CD4-positive, alpha-beta T cell (primary cell): ENCODE data around the gene STMN3. TPM values are rescaled to one million over a fixed set of nuclear protein-coding genes. Genes with fewer than 3 reads are reported as not detected.

ENCODE experiments used
- ATAC-seq: fragments of 200-7000 bp; cut with Tn5 transposase; one replicate; pipeline ENCODE4 v1.10.0; 2022; ENCODE audit warnings: mild to moderate bottlenecking; ENCODE audit not compliant: poor library complexity
- CTCF ChIA-PET: fragments of 350-600 bp; sonication (Branson Sonifier 250); formaldehyde crosslinking; loops from one replicate; lab custom pipeline; 2021; ENCODE audit warnings: antibody characterized with exemption, inconsistent platforms; lab: Charles Lee
- POLR2A ChIA-PET: fragments of 350-600 bp; sonication (Branson Sonifier 250); formaldehyde crosslinking; loops from one replicate; lab custom pipeline; 2021; ENCODE audit warnings: antibody characterized with exemption, inconsistent platforms; lab: Charles Lee
- DNase-seq, 14 experiments: peaks; one replicate each; pipeline ENCODE4 v3.0.0-alpha.2; 2013 to 2020; ENCODE audit warnings: mixed read lengths in 2 of 14
- H3K27ac ChIP-seq, 2 donors: one replicate each; pipeline versions ENCODE4 v1.5.1 to v1.7.0; 2013; ENCODE audit warnings: low read length in 2 of 2, low read depth in 1 of 2, mild to moderate bottlenecking in 1 of 2
- H3K27me3 ChIP-seq, 2 experiments: 1 replicate in 1 of 2; 2 replicates in 1 of 2; pipeline versions ENCODE4 v1.6.1 to v1.7.0; 2013; ENCODE audit warnings: low read length in 2 of 2, control low read depth in 1 of 2, mild to moderate bottlenecking in 1 of 2, moderate library complexity in 1 of 2; ENCODE audit not compliant: insufficient read depth in 2 of 2, control insufficient read depth in 1 of 2
- H3K36me3 ChIP-seq: one replicate; pipeline ENCODE4 v1.6.1; 2013; ENCODE audit warnings: low read length, control low read depth; ENCODE audit not compliant: insufficient read depth
- H3K4me1 ChIP-seq: one replicate; pipeline ENCODE4 v1.6.1; 2013; ENCODE audit warnings: low read length, control low read depth; ENCODE audit not compliant: insufficient read depth
- H3K4me3 ChIP-seq: one replicate; pipeline ENCODE4 v1.5.1; 2013; ENCODE audit warnings: mild to moderate bottlenecking, low read length, moderate library complexity
- H3K9me3 ChIP-seq, 2 experiments: 1 replicate in 1 of 2; 2 replicates in 1 of 2; pipeline versions ENCODE4 v1.6.1 to v1.7.0; 2013; ENCODE audit warnings: low read length in 2 of 2, mild to moderate bottlenecking in 2 of 2, control low read depth in 1 of 2, moderate library complexity in 1 of 2; ENCODE audit not compliant: control insufficient read depth in 1 of 2, insufficient read depth in 1 of 2
- H3K27ac Mint-ChIP-seq: one replicate; pipeline ENCODE4 v1.8.0; 2020; ENCODE audit warnings: mixed read lengths
- H3K27me3 Mint-ChIP-seq: one replicate; pipeline ENCODE4 v1.8.0; 2021; ENCODE audit warnings: mixed read lengths
- H3K36me3 Mint-ChIP-seq: one replicate; pipeline ENCODE4 v1.8.0; 2021; ENCODE audit warnings: low read depth, mixed read lengths
- H3K4me1 Mint-ChIP-seq: one replicate; pipeline ENCODE4 v1.8.0; 2021; ENCODE audit warnings: low read depth, mixed read lengths
- H3K4me3 Mint-ChIP-seq: one replicate; pipeline ENCODE4 v1.8.0; 2020; ENCODE audit warnings: mild to moderate bottlenecking, mixed read lengths
- H3K9me3 Mint-ChIP-seq: one replicate; pipeline ENCODE4 v1.8.0; 2020; ENCODE audit warnings: mixed read lengths
- CTCF ChIP-seq: fragments of 200-600 bp; IDR thresholded peaks from one replicate; pipeline ENCODE4 v1.8.0; 2022; ENCODE audit warnings: antibody characterized with exemption, mild to moderate bottlenecking
- intact Hi-C, 2 experiments: fragments of 100-400 bp; cut with DNase I in 1 of 2; cut with micrococcal nuclease in 1 of 2; formaldehyde crosslinking; loops; one replicate each; pipeline versions ENCODE4 v1.15.1 to v1.9.0; 2023 to 2025; cut with DNase I, micrococcal nuclease
- total RNA-seq, 174 experiments: library from RNA in 2 of 174; stranded (reverse) in 2 of 174; gene quantifications; one replicate each; pipeline ENCODE4 v1.2.3 and lab custom pipeline; 2021 to 2026

Gene STMN3
- total RNA-seq, 2 experiments from 2014 or later = 122 to 127 TPM

GRCh38 chr20:63681609-63682142 lies 28.5 kb upstream of the STMN3 start:
- Histone ChIP-seq H3K4me1 (peaks cover 8% of the 10 kb centered on the region), H3K27me3 (no peaks in the 10 kb centered on the region), H3K9me3 (peaks cover 0 to 4% of the 10 kb centered on the region in 2 experiments), H3K27ac (no peak overlapping the region), H3K36me3 (peaks cover 5% of the 10 kb centered on the region), H3K4me3 (no peak overlapping the region)
- intact Hi-C loops = no loop called here
- ATAC-seq = no peak
- POLR2A ChIA-PET = no interaction called here
- H3K27me3 Mint-ChIP-seq = no peaks in the 10 kb centered on the region
- no peak for TF ChIP-seq CTCF
- H3K9me3 Mint-ChIP-seq = no peaks in the 10 kb centered on the region
- DNase-seq = no peak
- H3K4me1 Mint-ChIP-seq = no peaks in the 10 kb centered on the region
- no peaks in the 10 kb centered on the region for H3K36me3 Mint-ChIP-seq
- no peak overlapping the region for H3K4me3 Mint-ChIP-seq
- H3K27ac Mint-ChIP-seq = no peak overlapping the region
- CTCF ChIA-PET = no interaction called here

GRCh38 chr20:63680857-63681608 lies 27.8 kb upstream of the STMN3 start:
- Histone ChIP-seq H3K4me3 (no peak overlapping the region), H3K27ac (no peak overlapping the region), H3K4me1 (peaks cover 2% of the 10 kb centered on the region), H3K36me3 (peaks cover 5% of the 10 kb centered on the region), H3K9me3 (peaks cover 0 to 2% of the 10 kb centered on the region in 2 experiments), H3K27me3 (no peaks in the 10 kb centered on the region)
- Mint-ChIP-seq H3K9me3 (no peaks in the 10 kb centered on the region), H3K36me3 (peaks cover 4% of the 10 kb centered on the region), H3K4me3 (no peak overlapping the region), H3K4me1 (no peaks in the 10 kb centered on the region), H3K27me3 (no peaks in the 10 kb centered on the region), H3K27ac (no peak overlapping the region)
- intact Hi-C loops = no loop called here
- no peak for TF ChIP-seq CTCF
- POLR2A ChIA-PET = no interaction called here
- CTCF ChIA-PET = no interaction called here
- DNase-seq (no peak), ATAC-seq (no peak)

- Mint-ChIP-seq H3K27me3 (no peaks in the 10 kb centered on the region), H3K4me3 (no peak overlapping the region), H3K27ac (no peak overlapping the region), H3K36me3 (peaks cover 10% of the 10 kb centered on the region), H3K9me3 (no peaks in the 10 kb centered on the region), H3K4me1 (no peaks in the 10 kb centered on the region)
- ATAC-seq (no peak), DNase-seq (no peak)
- H3K36me3 ChIP-seq = peaks cover 5% of the 10 kb centered on the region
- H3K27ac ChIP-seq = no peak overlapping the region
- H3K27me3 ChIP-seq = no peaks in the 10 kb centered on the region
- POLR2A ChIA-PET = no interaction called here
- no peaks in the 10 kb centered on the region for H3K9me3 ChIP-seq
- intact Hi-C loops = no loop called here
- H3K4me3 ChIP-seq = no peak overlapping the region
- CTCF ChIA-PET = no interaction called here
- H3K4me1 ChIP-seq = no peaks in the 10 kb centered on the region
- no peak for TF ChIP-seq CTCF
Measured at GRCh38 chr20:63680427-63680826, 27.2 kb upstream of the STMN3 start.
